Putamen (tissue), 1 donor: ENCODE data around the gene ARPC2.

ENCODE experiments used
- DNase-seq: peaks from one replicate; pipeline ENCODE4 v3.0.0-alpha.2; 2016; ENCODE audit warnings: low spot score

The ARPC2 gene

GRCh38 chr2:218290316-218291261, 73.6 kb downstream of the ARPC2 start:
- no peak for DNase-seq

DNA sequence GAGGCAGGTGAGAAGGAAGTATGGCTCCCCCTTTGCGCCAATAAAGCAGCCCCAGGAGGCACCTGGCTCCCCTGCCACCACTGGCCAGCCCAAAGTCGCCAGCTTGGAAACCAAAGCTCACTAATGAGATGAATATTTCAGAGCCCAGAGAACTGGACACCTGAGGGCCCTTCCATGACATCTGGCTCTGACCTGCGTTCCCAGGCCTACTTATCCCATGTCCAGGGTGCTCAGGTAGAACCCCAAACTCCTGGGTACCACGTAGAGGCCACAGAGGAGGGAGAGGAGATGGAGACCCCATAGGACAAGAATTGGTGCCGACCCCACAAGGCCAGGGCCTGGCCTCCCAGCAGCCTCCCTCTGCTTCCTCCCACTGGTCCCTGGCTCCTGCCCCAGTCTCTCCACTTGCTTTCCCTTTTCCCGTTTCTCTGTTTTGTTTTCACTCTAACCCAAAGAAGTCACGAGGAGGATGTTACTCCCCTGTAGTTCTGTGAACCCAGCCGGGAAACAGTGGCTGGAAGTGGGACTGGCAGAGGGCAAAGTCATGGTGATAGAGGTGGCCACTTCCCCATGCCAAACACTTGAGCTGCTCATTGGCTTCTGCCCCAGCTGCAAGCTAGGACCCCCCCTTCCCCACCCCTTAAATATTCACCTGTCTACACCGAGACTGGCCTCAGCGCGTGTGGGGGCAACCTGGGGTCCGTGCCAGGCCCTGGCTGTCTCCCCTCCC, 74.5 kb downstream of the ARPC2 start:
- no peak for DNase-seq

DNA sequence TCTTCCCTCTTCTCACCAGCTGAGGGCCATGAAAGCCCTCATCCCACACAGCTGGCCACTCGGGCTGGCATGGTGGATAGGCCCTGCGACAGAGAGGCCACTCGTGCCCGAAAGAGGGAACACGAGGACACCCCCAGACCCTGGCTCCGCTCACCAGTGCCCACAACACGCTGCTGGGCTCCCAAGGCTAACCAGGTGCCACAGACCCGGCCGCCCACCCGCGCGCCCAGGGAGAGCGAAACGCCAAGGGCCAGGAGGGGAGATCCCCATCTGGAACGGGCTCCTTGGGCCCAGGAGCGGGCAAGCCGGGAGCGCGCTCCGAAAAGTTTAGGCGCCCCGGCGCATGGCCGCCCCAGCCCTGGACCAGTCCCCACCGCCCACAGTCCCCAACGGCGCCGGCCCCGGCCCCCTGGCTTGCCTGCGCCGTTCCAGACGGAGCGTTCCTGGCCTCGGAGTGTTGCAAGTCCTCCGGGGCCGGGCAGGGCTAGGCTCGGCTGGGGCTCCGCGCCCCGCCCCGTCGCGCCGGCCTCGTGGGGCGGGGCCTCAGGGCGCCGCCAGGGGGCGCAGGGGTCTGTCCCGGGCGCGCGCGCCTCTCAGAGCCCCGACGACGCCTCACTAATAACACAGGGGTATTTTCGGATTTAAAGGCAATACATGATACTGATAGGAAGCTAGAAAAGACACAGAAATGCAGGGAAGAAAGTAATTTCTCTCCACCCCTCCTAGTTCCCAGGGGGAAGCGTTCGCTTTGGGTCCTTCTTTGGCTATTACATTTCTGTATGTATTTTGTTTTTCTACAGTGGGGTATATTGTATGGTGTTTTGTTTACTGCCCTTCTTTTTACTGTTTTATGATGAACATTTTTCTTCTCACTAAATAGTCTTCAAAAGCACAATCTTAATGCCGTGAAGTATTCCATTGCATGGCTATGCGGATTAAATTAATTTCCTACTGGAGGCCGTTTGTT, 75.3 kb downstream of the ARPC2 start, which contains the start of gene TMBIM1:
Gene TMBIM1, minus strand, starts transcription at position 456 of the 967 bp plus-strand sequence. CDS start 10,362 bp downstream, outside the sequence.
- peak; percentile 74 for DNase-seq

- no peak for DNase-seq
Measured at GRCh38 chr2:218293715-218294429, 76.9 kb downstream of the ARPC2 start.

GRCh38 chr2:218294430-218295022, 77.5 kb downstream of the ARPC2 start:
- no peak for DNase-seq

- no peak for DNase-seq
Measured at GRCh38 chr2:218295029-218295428, 78.0 kb downstream of the ARPC2 start.

GRCh38 chr2:218296200-218296599, 79.2 kb downstream of the ARPC2 start:
- DNase-seq = no peak

DNA sequence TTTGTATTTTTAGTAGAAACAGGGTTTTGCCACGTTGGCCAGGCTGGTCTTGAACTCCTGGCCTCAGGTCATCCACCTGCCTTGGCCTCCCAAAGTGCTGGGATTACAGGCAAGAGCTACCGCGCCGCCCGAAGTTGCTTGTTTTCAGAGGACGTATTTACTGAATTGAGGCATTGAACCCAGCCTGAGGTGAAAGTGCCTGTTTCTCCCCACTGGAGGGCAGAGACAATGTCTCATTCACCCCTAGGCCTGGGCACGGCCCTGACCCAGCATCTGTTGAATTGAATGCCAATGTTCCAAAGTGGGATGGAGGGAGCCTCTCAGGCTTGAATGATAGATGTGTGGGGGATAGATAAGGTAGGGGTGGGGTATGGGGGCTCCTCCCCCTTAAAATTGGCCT, 79.9 kb downstream of the ARPC2 start:
- DNase-seq = peak; percentile 88

GRCh38 chr2:218298314-218298875, 81.4 kb downstream of the ARPC2 start:
- peak; percentile 70 for DNase-seq

DNA sequence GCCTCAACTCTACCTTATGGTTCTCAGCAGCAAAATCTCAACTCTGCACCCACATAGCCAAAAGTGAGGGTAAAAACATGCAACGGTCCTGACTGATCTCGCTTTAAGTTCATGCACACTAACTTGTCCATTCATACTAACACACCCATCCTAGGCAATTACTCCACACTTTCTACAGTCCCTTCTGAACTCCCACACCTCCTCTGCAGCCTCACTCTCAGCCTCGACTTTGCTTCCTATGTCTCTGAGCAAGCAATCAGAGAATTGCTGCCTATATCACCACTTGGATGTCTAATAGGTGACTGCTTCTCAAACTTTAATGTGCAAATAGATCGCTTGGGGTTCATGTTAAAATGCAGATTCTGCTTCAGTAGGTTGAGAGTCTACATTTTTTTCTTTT, 83.2 kb downstream of the ARPC2 start:
- no peak for DNase-seq

DNA sequence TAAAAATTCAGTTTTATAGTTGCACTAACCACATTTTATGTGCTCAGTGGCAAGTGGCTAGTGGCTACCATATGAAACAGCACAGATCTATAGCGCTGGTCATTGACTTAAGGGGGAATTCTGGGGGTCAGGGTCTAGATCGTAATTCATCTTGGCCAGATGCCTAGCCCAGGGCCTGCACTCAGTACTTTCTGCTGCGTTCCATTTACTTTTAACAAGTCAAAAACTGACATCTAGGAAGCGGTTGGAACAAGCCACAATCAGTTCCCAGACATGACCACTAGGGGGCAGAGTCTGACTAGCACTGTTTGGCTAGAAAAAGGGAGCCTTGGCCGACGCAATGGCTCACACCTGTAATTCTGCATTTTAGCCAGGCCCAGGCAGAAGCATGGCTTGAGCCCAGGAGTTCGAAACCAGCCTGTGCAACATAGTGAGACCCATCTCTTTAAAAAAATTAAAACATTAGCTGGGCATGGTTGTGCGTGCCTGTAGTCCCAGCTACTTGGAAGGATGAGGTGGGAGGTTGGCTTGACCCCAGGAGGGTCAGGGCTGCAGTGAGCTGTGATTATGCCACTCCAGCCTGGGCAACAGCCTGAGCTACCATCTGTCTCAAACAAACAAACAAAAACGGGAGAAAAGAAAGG, 84.3 kb downstream of the ARPC2 start:
- peak; percentile 77 for DNase-seq
